CD4-positive, alpha-beta memory T cell (primary cell): Measurements from ENCODE around the gene CMTR1. TPM values are rescaled to one million over a fixed set of nuclear protein-coding genes. Genes with fewer than 3 reads are reported as not detected.
A peak's percentile ranks its signal among the peaks of the same experiment; 100 is the strongest.
"Not testable (repeated sequence)": the region's sequence is repeated elsewhere in the genome, so short reads cannot be mapped to it uniquely, and the experiment has no call there.

Experiments used
- CTCF ChIA-PET: fragments of 350-600 bp; sonication (Branson Sonifier 250); formaldehyde crosslinking; loops from one replicate; lab custom pipeline; 2021; ENCODE audit warnings: inconsistent platforms; ENCODE audit not compliant: partially characterized antibody; lab: Charles Lee
- POLR2A ChIA-PET: fragments of 350-600 bp; sonication (Branson Sonifier 250); formaldehyde crosslinking; loops from one replicate; lab custom pipeline; 2021; ENCODE audit not compliant: partially characterized antibody; lab: Charles Lee
- DNase-seq, 5 donors: peaks; one replicate each; pipeline versions ENCODE4 v3.0.0 to v3.0.0-alpha.2; 2020 to 2022; ENCODE audit warnings: mixed read lengths in 1 of 5
- H3K27ac ChIP-seq: one replicate; pipeline ENCODE4 v1.7.0; 2013; ENCODE audit warnings: low read depth, low read length
- H3K27me3 ChIP-seq: 2 replicates; pipeline ENCODE4 v1.7.0; 2013; ENCODE audit warnings: mild to moderate bottlenecking, low read length, moderate library complexity; ENCODE audit not compliant: insufficient read depth
- H3K36me3 ChIP-seq: 2 replicates; pipeline ENCODE4 v1.7.0; 2013; ENCODE audit warnings: mild to moderate bottlenecking, low read length, moderate library complexity; ENCODE audit not compliant: insufficient read depth
- H3K4me1 ChIP-seq: 2 replicates; pipeline ENCODE4 v1.7.0; 2013; ENCODE audit warnings: mild to moderate bottlenecking, low read length, moderate library complexity; ENCODE audit not compliant: insufficient read depth
- H3K4me3 ChIP-seq, 2 donors: one replicate each; pipeline ENCODE4 v1.7.0; 2013; ENCODE audit warnings: low read length in 2 of 2, mild to moderate bottlenecking in 1 of 2
- H3K9me3 ChIP-seq, 2 donors: one replicate each; pipeline ENCODE4 v1.7.0; 2013; ENCODE audit warnings: low read length in 2 of 2, control low read depth in 1 of 2; ENCODE audit not compliant: control insufficient read depth in 1 of 2
- H3K27ac Mint-ChIP-seq, 7 donors: one replicate each; pipeline ENCODE4 v1.8.0; 2020 to 2021; ENCODE audit warnings: mixed read lengths in 7 of 7, mild to moderate bottlenecking in 6 of 7, inconsistent platforms in 3 of 7, moderate library complexity in 3 of 7
- H3K27me3 Mint-ChIP-seq, 2 donors: one replicate each; pipeline ENCODE4 v1.8.0; 2020 to 2021; ENCODE audit warnings: mixed read lengths in 2 of 2
- H3K36me3 Mint-ChIP-seq, 2 donors: one replicate each; pipeline ENCODE4 v1.8.0; 2020 to 2021; ENCODE audit warnings: mixed read lengths in 2 of 2, inconsistent platforms in 1 of 2, mild to moderate bottlenecking in 1 of 2
- H3K4me1 Mint-ChIP-seq, 4 donors: one replicate each; pipeline ENCODE4 v1.8.0; 2020 to 2021; ENCODE audit warnings: mixed read lengths in 4 of 4, mild to moderate bottlenecking in 1 of 4
- H3K4me3 Mint-ChIP-seq, 8 donors: one replicate each; pipeline ENCODE4 v1.8.0; 2020 to 2021; ENCODE audit warnings: mixed read lengths in 8 of 8, mild to moderate bottlenecking in 7 of 8, moderate library complexity in 6 of 8, inconsistent platforms in 3 of 8
- H3K9me3 Mint-ChIP-seq, 8 donors: one replicate each; pipeline ENCODE4 v1.8.0; 2020 to 2021; ENCODE audit warnings: mixed read lengths in 8 of 8, mild to moderate bottlenecking in 5 of 8, inconsistent platforms in 3 of 8, moderate library complexity in 1 of 8
- intact Hi-C: fragments of 100-400 bp; cut with micrococcal nuclease; formaldehyde crosslinking; loops from one replicate; pipeline ENCODE4 v1.15.1; 2023
- polyA plus RNA-seq, 2 donors: library from polyadenylated mRNA; unstranded; fragments of 300-500 nt; fragmentation: Illumina TruSeq; gene quantifications; one replicate each; pipeline ENCODE4 v1.2.3, GENCODE V29; 2021
- total RNA-seq, 2 experiments: library from RNA; stranded (reverse); gene quantifications; one replicate each; pipeline ENCODE4 v1.2.3, GENCODE V29; 2021

CMTR1 gene
- total and polyA plus RNA-seq, 4 experiments from 2014 or later = 28.4 to 79.1 (median 53.8) TPM

- CTCF ChIA-PET = interaction anchor here (1.2 kb wide), 1 partner anchor 12 kb away, joined by 3 read pairs; no protein-coding TSS in a partner anchor
- Mint-ChIP-seq H3K27me3 (no peaks in the 10 kb centered on the region), H3K36me3 (peaks cover 0 to 1% of the 10 kb centered on the region in 2 donors), H3K27ac (peak overlapping the region in 1 of 7 donors; percentile 20), H3K9me3 (no peaks in the 10 kb centered on the region), H3K4me1 (no peaks in the 10 kb centered on the region), H3K4me3 (no peak overlapping the region)
- Histone ChIP-seq H3K27me3 (no peaks in the 10 kb centered on the region), H3K9me3 (no peaks in the 10 kb centered on the region), H3K4me1 (no peaks in the 10 kb centered on the region), H3K36me3 (no peaks in the 10 kb centered on the region), H3K27ac (no peak overlapping the region), H3K4me3 (no peak overlapping the region)
- DNase-seq = no peak
- POLR2A ChIA-PET = interaction anchor here (0.9 kb wide), 1 partner anchor 20 kb away, joined by 3 read pairs; no protein-coding TSS in a partner anchor
- intact Hi-C loops = no loop called here
Measured at GRCh38 chr6:37399131-37399530, 33.9 kb upstream of the CMTR1 start.

GRCh38 chr6:37399795-37400490 lies 33.1 kb upstream of the CMTR1 start:
- CTCF ChIA-PET = interaction anchor here (1.2 kb wide), 1 partner anchor 11 kb away, joined by 3 read pairs; no protein-coding TSS in a partner anchor
- Histone ChIP-seq H3K36me3 (no peaks in the 10 kb centered on the region), H3K4me1 (no peaks in the 10 kb centered on the region), H3K9me3 (no peaks in the 10 kb centered on the region), H3K27ac (no peak overlapping the region), H3K27me3 (no peaks in the 10 kb centered on the region), H3K4me3 (no peak overlapping the region)
- POLR2A ChIA-PET = interaction anchor here (0.9 kb wide), 1 partner anchor 19 kb away, joined by 3 read pairs; no protein-coding TSS in a partner anchor
- Mint-ChIP-seq H3K27me3 (no peaks in the 10 kb centered on the region), H3K27ac (no peak overlapping the region), H3K4me3 (no peak overlapping the region), H3K36me3 (no peaks in the 10 kb centered on the region), H3K9me3 (no peaks in the 10 kb centered on the region), H3K4me1 (no peaks in the 10 kb centered on the region)
- DNase-seq = no peak
- intact Hi-C loops = no loop called here

- H3K4me3 ChIP-seq, H3K9me3 Mint-ChIP-seq, CTCF ChIA-PET, H3K4me1 ChIP-seq, DNase-seq, H3K36me3 Mint-ChIP-seq, H3K36me3 ChIP-seq, H3K27ac Mint-ChIP-seq, H3K4me3 Mint-ChIP-seq, H3K4me1 Mint-ChIP-seq, H3K27me3 Mint-ChIP-seq, H3K27me3 ChIP-seq, H3K27ac ChIP-seq, H3K9me3 ChIP-seq, POLR2A ChIA-PET, intact Hi-C loops: not testable (repeated sequence)
Measured at GRCh38 chr6:37401658-37402057, 31.4 kb upstream of the CMTR1 start.

GRCh38 chr6:37406726-37407341 lies 26.2 kb upstream of the CMTR1 start:
- POLR2A ChIA-PET = no interaction called here
- H3K36me3 ChIP-seq = no peaks in the 10 kb centered on the region
- Mint-ChIP-seq H3K4me3 (no peak overlapping the region), H3K27ac (no peak overlapping the region), H3K36me3 (no peaks in the 10 kb centered on the region), H3K27me3 (peaks cover 0 to 2% of the 10 kb centered on the region in 2 donors), H3K9me3 (no peaks in the 10 kb centered on the region), H3K4me1 (no peaks in the 10 kb centered on the region)
- no peak overlapping the region for H3K27ac ChIP-seq
- no peaks in the 10 kb centered on the region for H3K9me3 ChIP-seq
- H3K4me3 ChIP-seq = no peak overlapping the region
- CTCF ChIA-PET = no interaction called here
- intact Hi-C loops = no loop called here
- no peaks in the 10 kb centered on the region for H3K4me1 ChIP-seq
- H3K27me3 ChIP-seq = no peaks in the 10 kb centered on the region
- DNase-seq = no peak

- ChIA-PET CTCF (no interaction called here), POLR2A (no interaction called here)
- Mint-ChIP-seq H3K27me3 (peaks cover 0 to 2% of the 10 kb centered on the region in 2 donors), H3K9me3 (no peaks in the 10 kb centered on the region), H3K4me1 (no peaks in the 10 kb centered on the region), H3K36me3 (no peaks in the 10 kb centered on the region), H3K4me3 (no peak overlapping the region), H3K27ac (no peak overlapping the region)
- no peak overlapping the region for H3K4me3 ChIP-seq
- intact Hi-C loops = no loop called here
- H3K36me3 ChIP-seq = no peaks in the 10 kb centered on the region
- no peak for DNase-seq
- no peak overlapping the region for H3K27ac ChIP-seq
- H3K9me3 ChIP-seq = no peaks in the 10 kb centered on the region
- no peaks in the 10 kb centered on the region for H3K4me1 ChIP-seq
- H3K27me3 ChIP-seq = no peaks in the 10 kb centered on the region
Measured at GRCh38 chr6:37407948-37408347, 25.1 kb upstream of the CMTR1 start.

- DNase-seq = no peak
- Histone ChIP-seq H3K27ac (no peak overlapping the region), H3K4me1 (no peaks in the 10 kb centered on the region), H3K4me3 (no peak overlapping the region), H3K9me3 (no peaks in the 10 kb centered on the region), H3K36me3 (no peaks in the 10 kb centered on the region), H3K27me3 (no peaks in the 10 kb centered on the region)
- intact Hi-C loops = no loop called here
- CTCF ChIA-PET = no interaction called here
- H3K27me3 Mint-ChIP-seq = peaks cover 0 to 2% of the 10 kb centered on the region in 2 donors
- no peaks in the 10 kb centered on the region for H3K36me3 Mint-ChIP-seq
- POLR2A ChIA-PET = no interaction called here
- no peak overlapping the region for H3K27ac Mint-ChIP-seq
- H3K4me1 Mint-ChIP-seq = no peaks in the 10 kb centered on the region
- no peak overlapping the region for H3K4me3 Mint-ChIP-seq
- no peaks in the 10 kb centered on the region for H3K9me3 Mint-ChIP-seq
Measured at GRCh38 chr6:37409501-37409900, 23.5 kb upstream of the CMTR1 start.

GRCh38 chr6:37417393-37417792 lies 15.6 kb upstream of the CMTR1 start:
- CTCF ChIA-PET = no interaction called here
- Histone ChIP-seq H3K9me3 (no peaks in the 10 kb centered on the region), H3K36me3 (no peaks in the 10 kb centered on the region), H3K27me3 (no peaks in the 10 kb centered on the region), H3K4me3 (no peak overlapping the region), H3K27ac (no peak overlapping the region), H3K4me1 (no peaks in the 10 kb centered on the region)
- Mint-ChIP-seq H3K27me3 (no peaks in the 10 kb centered on the region), H3K9me3 (peaks cover 0 to 2% (median 0%) of the 10 kb centered on the region in 8 donors), H3K4me1 (no peaks in the 10 kb centered on the region), H3K4me3 (no peak overlapping the region), H3K36me3 (no peaks in the 10 kb centered on the region), H3K27ac (no peak overlapping the region)
- POLR2A ChIA-PET = no interaction called here
- DNase-seq = no peak
- intact Hi-C loops = no loop called here
